HepG2 (cell line): ENCODE results near the gene PFAS. TPM values are rescaled to one million over a fixed set of nuclear protein-coding genes. Genes with fewer than 3 reads are reported as not detected.

ENCODE experiments used
- CBX2 ChIP-seq, 2 experiments: fragments of 200-600 bp in 1 of 2; sonication (generic); formaldehyde crosslinking in 1 of 2; IDR thresholded peaks; 2 replicates each; pipeline versions ENCODE4 v1.7.0 to v1.8.1; 2018 to 2022; ENCODE audit warnings: low read depth in 2 of 2, low read length in 1 of 2, mild to moderate bottlenecking in 1 of 2, missing genetic modification reagents in 1 of 2
- DMAP1 ChIP-seq: IDR thresholded peaks from 2 replicates; pipeline ENCODE4 v1.6.1; 2016
- NCOA2 ChIP-seq: sonication (generic); formaldehyde crosslinking; IDR thresholded peaks from 2 replicates; pipeline ENCODE4 v1.8.0; 2022; ENCODE audit warnings: inconsistent platforms
- NCOA5 ChIP-seq: sonication (generic); formaldehyde crosslinking; IDR thresholded peaks from 2 replicates; pipeline ENCODE4 v1.4.0; 2020; ENCODE audit warnings: missing genetic modification reagents
- NFYC ChIP-seq: IDR thresholded peaks from 2 replicates; pipeline ENCODE4 v1.6.1; 2016; ENCODE audit warnings: missing genetic modification reagents, missing compliant biosample characterization
- PHF21A ChIP-seq: sonication (generic); formaldehyde crosslinking; IDR thresholded peaks from 2 replicates; pipeline ENCODE4 v1.5.0; 2020; ENCODE audit warnings: mild to moderate bottlenecking, missing genetic modification reagents
- SIX1 ChIP-seq: sonication (generic); formaldehyde crosslinking; IDR thresholded peaks from 2 replicates; pipeline ENCODE4 v1.4.0; 2020; ENCODE audit warnings: missing genetic modification reagents, borderline replicate concordance
- SOX6 ChIP-seq, 2 experiments: fragments of 450-650 bp in 1 of 2; sonication (generic) in 1 of 2; formaldehyde crosslinking in 1 of 2; IDR thresholded peaks; 2 replicates each; pipeline versions ENCODE4 v1.4.0 to v1.6.1; 2017 to 2020; ENCODE audit warnings: antibody characterized with exemption in 1 of 2, mild to moderate bottlenecking in 1 of 2, missing genetic modification reagents in 1 of 2
- ZFP1 ChIP-seq: IDR thresholded peaks from 2 replicates; pipeline ENCODE4 v1.6.1; 2016
- ZNF253 ChIP-seq: sonication (generic); formaldehyde crosslinking; IDR thresholded peaks from 2 replicates; pipeline ENCODE4 v1.8.0; 2022; ENCODE audit warnings: mild to moderate bottlenecking, missing genetic modification reagents, borderline replicate concordance
- ZNF350 ChIP-seq: sonication (generic); formaldehyde crosslinking; IDR thresholded peaks from 2 replicates; pipeline ENCODE4 v1.4.0; 2020; ENCODE audit warnings: mild to moderate bottlenecking, low read depth, missing genetic modification reagents, borderline replicate concordance
- ZNF703 ChIP-seq: sonication (generic); formaldehyde crosslinking; IDR thresholded peaks from 2 replicates; pipeline ENCODE4 v1.5.1; 2020; ENCODE audit warnings: missing genetic modification reagents, mild to moderate bottlenecking, moderate library complexity, borderline replicate concordance
- ZNF737 ChIP-seq: sonication (generic); formaldehyde crosslinking; IDR thresholded peaks from 2 replicates; pipeline ENCODE4 v1.5.0; 2020; ENCODE audit warnings: missing genetic modification reagents, mild to moderate bottlenecking, borderline replicate concordance
- ZNF788 ChIP-seq: sonication (generic); formaldehyde crosslinking; IDR thresholded peaks from 2 replicates; pipeline ENCODE4 v1.5.0; 2020; ENCODE audit warnings: mild to moderate bottlenecking, missing genetic modification reagents, borderline replicate concordance
- ZNF790 ChIP-seq: sonication (generic); formaldehyde crosslinking; IDR thresholded peaks from 2 replicates; pipeline ENCODE4 v1.8.0; 2022; ENCODE audit warnings: missing genetic modification reagents, mild to moderate bottlenecking, borderline replicate concordance
- polyA plus RNA-seq, 8 experiments: library from polyadenylated mRNA; depleted of rRNA in 3 of 8; stranded (reverse) in 7 of 8; unstranded in 1 of 8; fragments of >200 nt; fragmentation: Illumina TruSeq in 4 of 8; extraction: Trizol in 4 of 8; gene quantifications; 2 replicates each; pipeline versions ENCODE4 v1.2.1 to v1.2.3, GENCODE V29; 2011 to 2016; ENCODE audit warnings: low read depth in 4 of 8, missing spikeins in 1 of 8, mixed read lengths in 1 of 8; ENCODE audit not compliant: insufficient read depth in 1 of 8
- total RNA-seq, 5 experiments: library from RNA; depleted of rRNA; stranded (reverse); fragments of >200 nt; fragmentation: Illumina TruSeq; extraction: Trizol; gene quantifications; 2 replicates each; pipeline ENCODE4 v1.2.3, GENCODE V29; 2016; ENCODE audit warnings: low read depth in 1 of 5
- TF ChIP-seq, protein P1 (sequence below): sonication (generic); formaldehyde crosslinking; IDR thresholded peaks from 2 replicates; pipeline ENCODE4 v1.8.0; 2023; ENCODE audit warnings: mild to moderate bottlenecking, missing genetic modification reagents
- TF ChIP-seq, protein P2 (sequence below): sonication (generic); formaldehyde crosslinking; IDR thresholded peaks from 2 replicates; pipeline ENCODE4 v1.4.0; 2020; ENCODE audit warnings: missing genetic modification reagents, low read depth, mild to moderate bottlenecking, borderline replicate concordance
- TF ChIP-seq, protein P3 (sequence below): sonication (generic); formaldehyde crosslinking; IDR thresholded peaks from 2 replicates; pipeline ENCODE4 v1.8.1; 2023; ENCODE audit warnings: mild to moderate bottlenecking, missing genetic modification reagents
- TF ChIP-seq, protein P4 (sequence below), 2 experiments: sonication (generic) in 1 of 2; formaldehyde crosslinking in 1 of 2; IDR thresholded peaks; 2 replicates each; pipeline versions ENCODE4 v1.4.0 to v1.6.1; 2018 to 2020; ENCODE audit warnings: missing genetic modification reagents in 2 of 2, borderline replicate concordance in 1 of 2, low read depth in 1 of 2, mild to moderate bottlenecking in 1 of 2, missing biosample characterization in 1 of 2

The PFAS gene
- total and polyA plus RNA-seq, 2 of the 13 experiments (the other 11 are each of a cell fraction or from before 2014, with no cell fraction given) = 49.4 to 58.2 TPM

DNA sequence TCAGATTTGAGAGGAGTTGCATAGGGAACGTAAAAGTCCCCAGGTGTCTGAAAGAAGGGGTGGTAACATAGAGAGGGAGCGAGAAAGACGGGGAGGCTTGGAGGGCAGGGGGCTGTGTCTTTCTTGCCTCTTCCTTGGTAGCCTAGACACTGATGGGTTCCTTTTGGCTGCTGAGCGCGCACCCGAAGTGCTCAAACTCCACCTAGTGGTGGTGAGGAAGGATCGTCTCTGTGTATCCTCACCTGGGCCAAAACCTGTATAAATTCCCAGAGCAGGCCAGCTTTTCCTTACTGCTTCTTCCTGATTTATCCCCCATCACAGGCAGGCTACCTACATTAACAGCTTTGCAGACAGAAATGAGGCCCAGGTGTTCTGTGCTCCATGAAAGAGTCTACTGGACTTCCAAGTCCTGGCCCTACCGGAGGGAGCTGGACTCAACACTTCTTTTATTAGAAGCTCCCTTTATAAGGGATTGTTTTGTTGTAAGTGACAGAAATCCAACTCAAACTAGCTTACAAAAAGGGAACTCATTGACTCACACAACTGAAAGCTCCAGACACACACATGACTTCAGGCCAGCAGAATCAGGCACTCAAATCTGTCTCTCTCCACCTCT, 51.6 kb downstream of the PFAS start (continued):
- TF ChIP-seq NCOA5 (CRISPR knock-in tag) = no peak
- no peak for TF ChIP-seq CBX2 (IDR thresholded peaks at IDR 0.05; ENCODE audit: low read depth, low read length)
- TF ChIP-seq CBX2 (CRISPR knock-in tag; IDR thresholded peaks at IDR 0.05; ENCODE audit: low read depth) = no peak
- TF ChIP-seq, protein P1, sequence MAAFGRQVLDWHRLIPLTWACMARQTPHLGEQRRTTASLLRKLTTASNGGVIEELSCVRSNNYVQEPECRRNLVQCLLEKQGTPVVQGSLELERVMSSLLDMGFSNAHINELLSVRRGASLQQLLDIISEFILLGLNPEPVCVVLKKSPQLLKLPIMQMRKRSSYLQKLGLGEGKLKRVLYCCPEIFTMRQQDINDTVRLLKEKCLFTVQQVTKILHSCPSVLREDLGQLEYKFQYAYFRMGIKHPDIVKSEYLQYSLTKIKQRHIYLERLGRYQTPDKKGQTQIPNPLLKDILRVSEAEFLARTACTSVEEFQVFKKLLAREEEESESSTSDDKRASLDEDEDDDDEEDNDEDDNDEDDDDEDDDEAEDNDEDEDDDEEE (CRISPR knock-in tag) = no peak
- no peak for TF ChIP-seq ZNF790 (CRISPR knock-in tag)
- TF ChIP-seq, protein P2, sequence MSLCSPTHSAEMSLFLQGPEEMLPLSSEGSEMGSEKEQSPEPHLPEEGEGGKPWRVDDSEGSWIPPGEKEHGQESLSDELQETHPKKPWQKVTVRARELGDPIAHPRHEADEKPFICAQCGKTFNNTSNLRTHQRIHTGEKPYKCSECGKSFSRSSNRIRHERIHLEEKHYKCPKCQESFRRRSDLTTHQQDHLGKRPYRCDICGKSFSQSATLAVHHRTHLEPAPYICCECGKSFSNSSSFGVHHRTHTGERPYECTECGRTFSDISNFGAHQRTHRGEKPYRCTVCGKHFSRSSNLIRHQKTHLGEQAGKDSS (CRISPR knock-in tag) = peak; percentile 66; the same call in 1 of the 2 replicates
- peak; percentile 24; the same call in 1 of the 2 replicates for TF ChIP-seq NCOA2 (CRISPR knock-in tag)
- TF ChIP-seq ZNF350 (CRISPR knock-in tag) = no peak
- TF ChIP-seq ZFP1 (CRISPR knock-in tag) = no peak
- no peak for TF ChIP-seq ZNF703
- no peak for TF ChIP-seq PHF21A (CRISPR knock-in tag)
- TF ChIP-seq ZNF788 (CRISPR knock-in tag) = no peak
- TF ChIP-seq, protein P3, sequence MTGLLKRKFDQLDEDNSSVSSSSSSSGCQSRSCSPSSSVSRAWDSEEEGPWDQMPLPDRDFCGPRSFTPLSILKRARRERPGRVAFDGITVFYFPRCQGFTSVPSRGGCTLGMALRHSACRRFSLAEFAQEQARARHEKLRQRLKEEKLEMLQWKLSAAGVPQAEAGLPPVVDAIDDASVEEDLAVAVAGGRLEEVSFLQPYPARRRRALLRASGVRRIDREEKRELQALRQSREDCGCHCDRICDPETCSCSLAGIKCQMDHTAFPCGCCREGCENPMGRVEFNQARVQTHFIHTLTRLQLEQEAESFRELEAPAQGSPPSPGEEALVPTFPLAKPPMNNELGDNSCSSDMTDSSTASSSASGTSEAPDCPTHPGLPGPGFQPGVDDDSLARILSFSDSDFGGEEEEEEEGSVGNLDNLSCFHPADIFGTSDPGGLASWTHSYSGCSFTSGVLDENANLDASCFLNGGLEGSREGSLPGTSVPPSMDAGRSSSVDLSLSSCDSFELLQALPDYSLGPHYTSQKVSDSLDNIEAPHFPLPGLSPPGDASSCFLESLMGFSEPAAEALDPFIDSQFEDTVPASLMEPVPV (CRISPR knock-in tag) = no peak
- no peak for TF ChIP-seq ZNF737
- TF ChIP-seq NFYC (CRISPR knock-in tag) = no peak
- no peak for TF ChIP-seq DMAP1
- TF ChIP-seq, protein P4, sequence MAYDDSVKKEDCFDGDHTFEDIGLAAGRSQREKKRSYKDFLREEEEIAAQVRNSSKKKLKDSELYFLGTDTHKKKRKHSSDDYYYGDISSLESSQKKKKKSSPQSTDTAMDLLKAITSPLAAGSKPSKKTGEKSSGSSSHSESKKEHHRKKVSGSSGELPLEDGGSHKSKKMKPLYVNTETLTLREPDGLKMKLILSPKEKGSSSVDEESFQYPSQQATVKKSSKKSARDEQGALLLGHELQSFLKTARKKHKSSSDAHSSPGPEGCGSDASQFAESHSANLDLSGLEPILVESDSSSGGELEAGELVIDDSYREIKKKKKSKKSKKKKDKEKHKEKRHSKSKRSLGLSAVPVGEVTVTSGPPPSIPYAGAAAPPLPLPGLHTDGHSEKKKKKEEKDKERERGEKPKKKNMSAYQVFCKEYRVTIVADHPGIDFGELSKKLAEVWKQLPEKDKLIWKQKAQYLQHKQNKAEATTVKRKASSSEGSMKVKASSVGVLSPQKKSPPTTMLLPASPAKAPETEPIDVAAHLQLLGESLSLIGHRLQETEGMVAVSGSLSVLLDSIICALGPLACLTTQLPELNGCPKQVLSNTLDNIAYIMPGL (CRISPR knock-in tag; IDR thresholded peaks at IDR 0.05; ENCODE audit: borderline replicate concordance in 1 of 2, low read depth in 1 of 2) = peak; percentile 77 to 83; a peak in 3 of 4 replicates
- no peak for TF ChIP-seq ZNF253 (CRISPR knock-in tag)
- TF ChIP-seq SIX1 (CRISPR knock-in tag) = peak; percentile 33; the same call in 1 of the 2 replicates
- no peak for TF ChIP-seq SOX6 (IDR thresholded peaks at IDR 0.05)
- TF ChIP-seq SOX6 (CRISPR knock-in tag; IDR thresholded peaks at IDR 0.05) = no peak
